ENCODE results near the gene OMG. TPM values are rescaled to one million over a fixed set of nuclear protein-coding genes. Genes with fewer than 3 reads are reported as not detected.

The OMG gene
- total and polyA plus RNA-seq, 2 experiments from 2014 or later = 0.58 TPM; not detected in 1

DNA sequence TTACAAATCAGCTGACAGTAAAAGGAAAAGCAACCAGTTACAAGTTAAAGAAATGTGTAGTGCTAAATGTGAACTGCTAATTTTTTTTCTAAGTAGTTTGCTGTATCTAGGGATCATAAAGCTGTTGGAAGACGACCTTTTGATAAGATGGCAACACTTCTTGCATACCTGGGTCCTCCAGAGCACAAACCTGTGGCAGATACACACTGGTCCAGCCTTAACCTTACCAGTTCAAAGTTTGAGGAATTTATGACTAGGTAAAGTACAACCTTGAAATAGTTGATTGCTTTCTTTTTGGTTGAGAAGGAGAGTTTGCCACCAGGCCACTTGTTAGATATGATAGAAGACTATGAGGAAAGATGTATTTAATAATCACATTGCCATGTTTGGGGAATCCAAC is 35.4 kb downstream of the OMG start:
- DNase-seq (ENCODE audit: low spot score) = no peak
- H3K9me3 ChIP-seq (ENCODE audit: low read depth) = no peaks in the 10 kb centered on the region
- H2AFZ ChIP-seq = no peak overlapping the region
- peaks cover 5% of the 10 kb centered on the region for H3K36me3 ChIP-seq (replicated peaks; ENCODE audit: insufficient read depth, low read depth)
- 70% methylated on average over 1 of the region's 1 CpG for WGBS (ENCODE audit: low lambda C conversion rate, missing lambda C conversion rate)
- H3K27ac ChIP-seq = no peak overlapping the region
- no peaks in the 10 kb centered on the region for H3K27me3 ChIP-seq
- no peaks in the 10 kb centered on the region for H3K79me2 ChIP-seq
- no peaks in the 10 kb centered on the region for H3K4me1 ChIP-seq (ENCODE audit: insufficient read depth)
- H3K9me2 ChIP-seq (replicated peaks; ENCODE audit: insufficient read depth) = no peaks in the 10 kb centered on the region
- TF ChIP-seq CTCF (IDR thresholded peaks at IDR 0.05; ENCODE audit: poor library complexity) (no peak), EZH2phosphoT487 (IDR thresholded peaks at IDR 0.05; ENCODE audit: low read depth, severe bottlenecking, unreplicated experiment) (no peak), EZH2 (IDR thresholded peaks at IDR 0.05; ENCODE audit: borderline replicate concordance) (no peak)
- H4K20me1 ChIP-seq (ENCODE audit: insufficient read depth, poor library complexity, severe bottlenecking) = no peaks in the 10 kb centered on the region
- H3K4me3 ChIP-seq = no peak overlapping the region
- no peak overlapping the region for H3K4me2 ChIP-seq

DNA sequence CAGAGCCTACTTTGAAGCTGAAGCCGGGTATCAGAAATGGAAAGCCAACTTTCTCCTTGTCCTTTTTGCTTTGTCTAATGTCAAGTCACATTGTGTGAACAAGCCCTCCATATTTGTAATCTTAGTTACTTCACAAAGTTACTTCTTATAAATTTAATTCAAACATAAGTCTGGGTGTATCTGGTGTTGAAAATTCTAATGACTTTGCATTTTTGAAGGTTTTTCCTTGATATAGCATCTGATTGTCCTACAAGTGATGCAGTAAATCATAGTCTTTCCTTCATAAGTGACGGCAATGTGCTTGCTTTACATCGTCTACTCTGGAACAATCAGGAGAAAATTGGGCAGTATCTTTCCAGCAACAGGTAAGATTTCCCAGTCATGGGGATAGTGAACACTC is 36.9 kb downstream of the OMG start:
- no peaks in the 10 kb centered on the region for H3K27me3 ChIP-seq
- no peak overlapping the region for H3K4me3 ChIP-seq
- H3K36me3 ChIP-seq (replicated peaks; ENCODE audit: insufficient read depth, low read depth) = peaks cover 5% of the 10 kb centered on the region
- WGBS (ENCODE audit: low lambda C conversion rate, missing lambda C conversion rate) = 94% methylated on average over 3 of the region's 3 CpGs
- no peak overlapping the region for H3K27ac ChIP-seq
- H3K79me2 ChIP-seq = no peaks in the 10 kb centered on the region
- H3K9me2 ChIP-seq (replicated peaks; ENCODE audit: insufficient read depth) = no peaks in the 10 kb centered on the region
- no peak overlapping the region for H3K4me2 ChIP-seq
- no peaks in the 10 kb centered on the region for H4K20me1 ChIP-seq (ENCODE audit: insufficient read depth, poor library complexity, severe bottlenecking)
- no peaks in the 10 kb centered on the region for H3K4me1 ChIP-seq (ENCODE audit: insufficient read depth)
- no peaks in the 10 kb centered on the region for H3K9me3 ChIP-seq (ENCODE audit: low read depth)
- DNase-seq (ENCODE audit: low spot score) = no peak
- TF ChIP-seq EZH2phosphoT487 (IDR thresholded peaks at IDR 0.05; ENCODE audit: low read depth, severe bottlenecking, unreplicated experiment) = no peak
- TF ChIP-seq CTCF (IDR thresholded peaks at IDR 0.05; ENCODE audit: poor library complexity) = no peak
- TF ChIP-seq EZH2 (IDR thresholded peaks at IDR 0.05; ENCODE audit: borderline replicate concordance) = no peak
- no peak overlapping the region for H2AFZ ChIP-seq

DNA sequence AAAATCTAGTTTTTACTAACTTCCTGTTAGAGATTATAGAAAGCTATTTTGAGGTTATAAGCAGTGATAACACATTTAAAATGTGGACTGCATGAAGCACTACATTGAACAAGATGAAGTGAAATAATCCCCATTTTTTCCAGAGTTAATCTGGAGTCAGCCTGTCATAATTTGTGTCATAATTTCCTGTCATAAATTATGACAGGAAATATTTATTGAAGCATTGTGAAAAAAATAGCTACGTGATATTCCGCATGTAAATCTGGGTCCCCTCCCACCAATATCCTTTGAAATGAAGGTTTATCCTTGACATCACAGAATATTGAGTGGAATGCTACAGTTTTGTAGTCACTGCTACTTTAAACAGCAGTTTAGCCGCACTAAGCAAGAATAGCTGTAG is 40.1 kb downstream of the OMG start:
- Histone ChIP-seq H3K27ac (no peak overlapping the region), H3K4me3 (no peak overlapping the region), H3K27me3 (no peaks in the 10 kb centered on the region), H3K4me2 (no peak overlapping the region), H2AFZ (no peak overlapping the region), H4K20me1 (ENCODE audit: insufficient read depth, poor library complexity, severe bottlenecking) (no peaks in the 10 kb centered on the region), H3K36me3 (replicated peaks; ENCODE audit: insufficient read depth, low read depth) (no peaks in the 10 kb centered on the region), H3K79me2 (no peaks in the 10 kb centered on the region), H3K9me3 (ENCODE audit: low read depth) (no peaks in the 10 kb centered on the region), H3K9me2 (replicated peaks; ENCODE audit: insufficient read depth) (no peaks in the 10 kb centered on the region), H3K4me1 (ENCODE audit: insufficient read depth) (no peaks in the 10 kb centered on the region)
- no peak for DNase-seq (ENCODE audit: low spot score)
- WGBS (ENCODE audit: low lambda C conversion rate, missing lambda C conversion rate) = 97% methylated on average over 3 of the region's 3 CpGs
- TF ChIP-seq EZH2 (IDR thresholded peaks at IDR 0.05; ENCODE audit: borderline replicate concordance) = no peak
- no peak for TF ChIP-seq CTCF (IDR thresholded peaks at IDR 0.05; ENCODE audit: poor library complexity)
- no peak for TF ChIP-seq EZH2phosphoT487 (IDR thresholded peaks at IDR 0.05; ENCODE audit: low read depth, severe bottlenecking, unreplicated experiment)

DNA sequence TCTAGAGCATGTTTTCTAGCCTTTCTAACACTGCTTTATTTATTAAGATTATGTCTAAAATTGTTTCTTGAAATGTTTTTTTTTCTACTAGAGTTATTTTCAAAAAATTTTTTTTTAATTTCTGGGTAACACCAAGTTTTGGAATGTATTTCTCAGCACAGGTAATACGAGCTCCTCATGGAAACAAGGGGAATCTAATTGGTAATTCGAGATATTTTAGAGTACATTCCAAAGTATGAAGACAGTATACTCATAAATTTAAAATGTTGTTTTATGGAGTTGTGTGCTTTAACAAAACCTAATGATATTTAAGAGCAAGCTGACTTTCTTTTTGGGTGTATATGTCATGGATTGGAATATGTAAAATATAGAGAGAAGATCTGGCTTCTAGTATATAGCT is 42.4 kb downstream of the OMG start:
- no peak for TF ChIP-seq CTCF (IDR thresholded peaks at IDR 0.05; ENCODE audit: poor library complexity)
- TF ChIP-seq EZH2phosphoT487 (IDR thresholded peaks at IDR 0.05; ENCODE audit: low read depth, severe bottlenecking, unreplicated experiment) = no peak
- no peak for TF ChIP-seq EZH2 (IDR thresholded peaks at IDR 0.05; ENCODE audit: borderline replicate concordance)
- WGBS (ENCODE audit: low lambda C conversion rate, missing lambda C conversion rate) = 74% methylated on average over 2 of the region's 2 CpGs
- H3K4me3 ChIP-seq = no peak overlapping the region

More for the DNA sequence above, 42.4 kb downstream of the OMG start:
- Histone ChIP-seq H3K27ac (no peak overlapping the region), H2AFZ (no peak overlapping the region), H3K9me3 (ENCODE audit: low read depth) (no peaks in the 10 kb centered on the region), H3K27me3 (no peaks in the 10 kb centered on the region), H4K20me1 (ENCODE audit: insufficient read depth, poor library complexity, severe bottlenecking) (no peaks in the 10 kb centered on the region), H3K4me1 (ENCODE audit: insufficient read depth) (peaks cover 5% of the 10 kb centered on the region), H3K4me2 (no peak overlapping the region), H3K9me2 (replicated peaks; ENCODE audit: insufficient read depth) (no peaks in the 10 kb centered on the region), H3K36me3 (replicated peaks; ENCODE audit: insufficient read depth, low read depth) (no peaks in the 10 kb centered on the region), H3K79me2 (no peaks in the 10 kb centered on the region)
- DNase-seq (ENCODE audit: low spot score) = no peak

Data from hepatocyte (in vitro differentiated cells).